Stimulated activated CD4-positive, alpha-beta T cell treated with anti-CD3 and anti-CD28 coated beads, Interleukin-4, amount 100 ng/mL, for 48 hours (primary cell): ENCODE data around the gene PAQR3.
"Not testable (repeated sequence)": the region's sequence is repeated elsewhere in the genome, so short reads cannot be mapped to it uniquely, and the experiment has no call there.

Experiments used
- DNase-seq, 2 donors: peaks; one replicate each; pipeline ENCODE4 v3.0.0-alpha.2; 2020; ENCODE audit warnings: low read depth in 2 of 2

PAQR3 gene

GRCh38 chr4:78928835-78929234 lies 10.4 kb downstream of the PAQR3 start:
- no peak for DNase-seq

DNA sequence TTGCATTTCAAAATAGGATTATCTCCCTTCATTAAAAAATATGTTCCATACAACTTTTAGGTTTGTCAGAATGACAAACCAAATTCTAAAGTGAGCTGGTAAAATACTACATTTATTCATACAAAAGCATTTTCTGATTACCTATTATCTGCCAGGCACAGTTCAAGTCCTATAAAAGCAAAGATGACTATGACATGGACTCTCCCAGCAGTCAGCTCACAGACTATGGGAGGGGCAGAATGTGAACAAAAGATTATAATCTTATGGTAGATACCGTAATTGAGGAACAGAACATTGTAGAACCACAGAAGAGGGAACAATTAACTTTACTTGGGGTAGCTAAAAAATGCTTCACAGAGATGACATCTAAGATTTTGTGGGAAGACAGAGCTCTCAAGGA lies 12.4 kb downstream of the PAQR3 start:
- no peak for DNase-seq

DNA sequence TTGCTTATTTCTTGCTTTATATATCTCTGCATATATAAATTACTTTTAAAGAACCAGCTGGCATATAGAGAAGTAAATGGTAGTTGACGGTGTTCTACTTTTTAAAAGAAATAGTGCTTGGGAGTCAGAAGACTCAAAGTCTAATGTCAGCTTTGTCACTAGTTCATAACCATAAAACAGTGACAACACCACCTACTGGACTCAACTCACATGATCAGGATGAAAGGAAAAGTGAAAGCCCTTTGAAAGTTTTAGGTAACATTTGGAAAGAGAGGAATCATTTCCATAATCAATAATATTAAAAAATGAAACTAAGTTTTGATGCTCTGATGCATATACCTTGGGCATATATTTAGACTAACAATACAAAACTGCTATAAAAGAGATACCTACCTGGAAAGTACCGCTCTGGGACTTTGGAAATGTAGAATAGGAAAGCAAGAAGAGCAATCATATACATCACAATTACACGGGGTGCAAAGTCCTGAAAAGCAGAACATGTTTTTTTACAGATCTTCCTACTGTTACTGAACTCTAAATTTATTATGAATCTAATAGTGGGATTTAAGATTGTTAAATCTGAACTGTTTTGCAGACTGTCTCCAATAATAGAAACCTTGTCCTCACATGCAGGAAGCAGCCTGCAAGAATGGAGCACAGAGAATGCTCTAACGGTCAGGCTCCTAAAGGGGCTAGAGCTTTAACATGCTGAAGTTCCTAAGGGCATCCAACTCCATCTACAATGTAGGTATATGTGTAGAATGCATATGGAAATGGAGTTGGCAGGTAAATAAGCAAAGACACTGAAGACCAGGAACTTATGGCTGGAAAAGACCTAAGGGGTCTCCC lies 15.6 kb downstream of the PAQR3 start:
- no peak for DNase-seq

DNA sequence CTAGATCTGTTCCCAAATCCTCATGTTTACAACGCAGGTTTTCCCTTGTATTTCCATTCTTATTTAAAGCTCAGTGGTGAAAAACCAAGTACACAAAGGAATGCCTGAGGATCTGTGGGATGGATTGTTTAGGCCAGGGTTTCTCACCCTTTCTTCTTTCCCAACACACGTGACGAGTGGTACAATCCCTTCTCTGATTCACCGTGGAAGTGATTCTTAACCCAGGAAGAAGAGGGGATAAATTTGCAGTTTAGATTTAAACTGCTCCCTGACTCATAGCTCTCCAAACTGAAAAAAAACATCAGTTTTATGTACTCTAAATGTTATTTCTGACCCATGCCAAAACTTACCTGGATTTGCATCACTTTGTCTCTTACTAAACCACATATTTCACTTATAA lies 17.0 kb downstream of the PAQR3 start:
- no peak for DNase-seq

- no peak for DNase-seq
Observed at GRCh38 chr4:78910612-78911011, 28.6 kb downstream of the PAQR3 start.

- not testable (repeated sequence) for DNase-seq
Observed at GRCh38 chr4:78908974-78909373, 30.3 kb downstream of the PAQR3 start.

- DNase-seq: no peak
Observed at GRCh38 chr4:78907638-78908037, 31.6 kb downstream of the PAQR3 start.

GRCh38 chr4:78904143-78904542 lies 35.1 kb downstream of the PAQR3 start:
- DNase-seq: no peak

- no peak for DNase-seq
Observed at GRCh38 chr4:78902298-78902697, 36.9 kb downstream of the PAQR3 start.

- no peak for DNase-seq
Observed at GRCh38 chr4:78901882-78902281, 37.4 kb downstream of the PAQR3 start.

DNA sequence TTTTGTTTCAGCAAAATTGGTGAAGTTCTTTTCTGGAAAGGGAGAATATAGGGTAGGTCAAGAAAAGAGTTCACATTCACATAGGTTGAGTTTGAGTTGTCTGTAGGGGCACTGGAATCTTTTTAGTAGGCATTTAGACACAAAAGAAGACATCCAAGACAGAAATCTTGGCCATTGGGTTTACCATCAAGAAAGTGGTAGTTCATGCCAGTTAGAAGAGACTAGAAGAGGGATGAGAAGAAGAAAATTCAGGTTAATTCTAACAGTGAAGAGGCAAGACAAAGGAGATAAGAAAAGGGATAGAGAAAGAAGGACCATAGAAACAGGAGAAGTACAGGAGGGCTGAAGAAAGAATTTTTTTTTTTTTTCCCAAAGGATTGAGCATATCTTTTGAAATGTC lies 39.9 kb downstream of the PAQR3 start:
- DNase-seq: no peak

- DNase-seq: no peak
Observed at GRCh38 chr4:78889955-78890354, 49.3 kb downstream of the PAQR3 start.

DNA sequence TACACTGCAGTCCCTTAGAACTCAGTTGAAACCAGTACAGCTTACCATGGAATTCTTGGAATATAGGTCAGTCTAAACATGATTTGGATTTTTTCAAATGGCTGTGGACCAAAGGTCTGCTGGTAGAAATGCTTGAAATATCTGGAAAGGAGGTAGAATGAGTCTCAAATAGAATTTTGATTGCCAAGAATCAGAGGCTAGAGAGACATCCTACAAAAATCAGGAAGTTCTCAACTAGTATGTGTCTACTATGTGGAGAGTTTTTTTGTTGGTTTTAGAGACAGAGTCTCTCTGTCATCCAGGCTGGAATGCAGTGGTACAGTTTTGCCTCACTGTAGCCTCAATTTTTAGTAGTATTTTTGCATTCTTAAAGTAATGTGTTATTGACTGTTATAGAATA lies 53.6 kb downstream of the PAQR3 start:
- DNase-seq: no peak

DNA sequence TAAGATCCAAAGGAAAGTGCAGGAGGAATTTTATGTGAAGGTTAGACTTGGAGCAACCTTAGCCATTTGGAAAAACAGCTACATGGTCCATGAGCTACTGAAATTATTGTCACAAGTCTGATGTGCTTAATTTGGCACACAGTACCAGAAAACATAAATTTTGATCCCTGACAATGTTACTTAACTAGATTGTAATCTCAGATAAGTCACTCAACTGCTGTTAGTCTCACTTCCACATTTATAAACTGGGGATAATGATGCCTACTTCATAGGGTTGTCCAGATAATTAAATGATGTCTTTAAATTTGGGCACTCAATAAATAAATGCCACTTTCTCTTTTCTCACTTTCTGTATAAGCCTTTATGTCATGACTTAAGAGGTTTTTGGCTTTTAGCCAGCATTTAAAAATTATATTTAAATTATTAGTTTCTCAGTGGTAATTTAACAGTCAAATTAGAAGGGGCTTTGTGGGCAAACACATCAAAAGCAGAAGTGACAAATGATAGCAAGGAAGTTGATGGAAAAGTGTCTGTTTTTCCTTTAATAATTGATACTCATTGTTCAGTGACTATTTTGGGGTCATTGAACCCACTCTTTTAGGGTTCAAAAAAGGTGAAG lies 58.3 kb downstream of the PAQR3 start:
- DNase-seq: no peak

DNA sequence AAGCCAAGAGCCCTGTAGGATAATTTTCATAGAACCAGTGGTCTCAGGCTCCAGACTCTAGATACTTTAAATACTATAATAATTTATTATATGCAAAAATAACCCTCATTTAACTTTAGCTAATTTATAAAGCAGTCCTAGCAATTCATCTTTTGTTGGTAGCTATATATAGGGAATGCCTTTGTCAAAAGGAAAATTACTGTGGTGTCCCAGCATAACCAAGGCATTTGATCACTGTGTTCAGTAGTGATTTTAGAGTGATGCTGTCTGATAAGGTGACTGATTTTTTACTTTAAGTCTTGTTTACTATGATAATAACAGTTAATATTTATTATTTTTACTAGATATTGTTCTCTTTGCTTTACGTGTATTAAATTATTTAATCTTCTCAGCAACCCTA lies 61.2 kb downstream of the PAQR3 start:
- no peak for DNase-seq

DNA sequence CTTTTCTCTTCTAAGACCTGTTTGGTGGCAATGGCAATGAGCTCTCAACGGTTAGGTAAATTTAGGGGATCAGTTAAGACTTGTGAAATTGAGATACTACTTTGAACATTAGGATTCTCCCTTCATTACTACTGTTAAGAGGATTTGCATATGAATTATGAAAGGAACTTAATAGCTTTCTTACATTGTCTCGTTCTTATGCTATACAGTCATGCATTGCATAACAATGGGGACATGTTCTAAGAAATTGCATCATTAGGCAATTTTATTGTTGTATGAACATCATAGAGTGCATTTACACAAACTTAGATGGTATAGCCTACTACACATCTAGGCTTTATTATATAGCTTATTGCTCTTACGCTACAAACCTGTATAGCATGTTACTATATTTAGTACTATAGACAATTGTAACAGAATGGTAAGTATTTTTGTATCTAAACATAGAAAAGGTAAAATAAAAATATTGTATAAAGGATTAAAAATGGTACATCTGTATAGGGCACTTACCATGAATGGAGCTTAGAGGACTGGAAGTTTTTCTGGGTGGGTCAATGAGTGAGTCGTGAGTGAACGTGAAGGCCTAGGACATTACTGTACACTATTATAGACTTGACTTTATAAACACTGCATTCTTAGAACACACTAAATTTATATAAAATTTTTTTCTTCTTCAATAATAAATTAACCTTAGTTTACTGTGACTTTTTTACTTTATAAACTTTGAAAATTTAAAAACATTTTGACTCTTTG lies 62.5 kb downstream of the PAQR3 start:
- no peak for DNase-seq

DNA sequence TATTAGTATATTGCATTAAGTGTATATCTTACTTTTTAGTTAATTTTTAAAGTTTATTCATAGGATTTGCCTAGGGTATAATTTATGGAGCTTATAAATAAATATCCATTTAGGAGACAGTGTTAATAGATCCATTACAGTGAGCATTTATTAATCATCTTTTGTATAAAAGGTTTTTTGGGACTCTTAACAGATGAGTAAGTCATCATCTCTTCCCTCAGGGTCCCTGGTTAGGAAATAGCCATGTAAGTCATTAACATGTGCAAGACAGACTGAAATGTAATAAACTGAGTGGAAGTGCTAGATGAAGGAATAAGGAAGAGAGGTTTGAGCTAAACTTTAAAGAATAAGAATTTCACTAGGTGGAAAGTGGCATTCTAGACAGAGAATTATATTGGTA lies 69.2 kb downstream of the PAQR3 start:
- no peak for DNase-seq

GRCh38 chr4:78868712-78869111 lies 70.5 kb downstream of the PAQR3 start:
- not testable (repeated sequence) for DNase-seq

DNA sequence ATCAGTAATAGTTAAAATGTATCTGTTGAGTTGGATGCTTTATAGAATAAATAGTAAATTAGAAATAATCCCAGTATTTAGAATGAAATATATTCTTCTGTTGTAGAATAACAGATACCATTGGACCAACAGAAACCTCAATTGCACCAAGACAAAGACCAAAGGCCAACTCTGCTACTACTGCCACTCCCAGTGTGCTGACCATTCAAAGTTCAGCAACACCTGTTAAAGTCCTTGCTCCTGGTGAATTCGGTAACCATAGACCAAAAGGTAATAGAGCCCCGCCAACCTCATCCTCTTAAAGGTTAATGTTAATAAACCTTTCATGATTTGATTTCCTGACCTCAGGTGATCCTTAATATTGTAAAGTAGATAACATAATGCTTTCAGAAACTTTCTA lies 73.8 kb downstream of the PAQR3 start:
- DNase-seq: no peak

- DNase-seq: no peak
Observed at GRCh38 chr4:78864405-78865024, 74.7 kb downstream of the PAQR3 start.

- no peak for DNase-seq
Observed at GRCh38 chr4:78863991-78864390, 75.2 kb downstream of the PAQR3 start.

GRCh38 chr4:78863254-78863869 lies 75.9 kb downstream of the PAQR3 start:
- DNase-seq: no peak
